ENCODE data around the gene PLAAT3. TPM values are rescaled to one million over a fixed set of nuclear protein-coding genes. Genes with fewer than 3 reads are reported as not detected.

Gene PLAAT3
- polyA plus RNA-seq, 1 of the 3 experiments (the other 2 are of a cell fraction), result 44.0 TPM

DNA sequence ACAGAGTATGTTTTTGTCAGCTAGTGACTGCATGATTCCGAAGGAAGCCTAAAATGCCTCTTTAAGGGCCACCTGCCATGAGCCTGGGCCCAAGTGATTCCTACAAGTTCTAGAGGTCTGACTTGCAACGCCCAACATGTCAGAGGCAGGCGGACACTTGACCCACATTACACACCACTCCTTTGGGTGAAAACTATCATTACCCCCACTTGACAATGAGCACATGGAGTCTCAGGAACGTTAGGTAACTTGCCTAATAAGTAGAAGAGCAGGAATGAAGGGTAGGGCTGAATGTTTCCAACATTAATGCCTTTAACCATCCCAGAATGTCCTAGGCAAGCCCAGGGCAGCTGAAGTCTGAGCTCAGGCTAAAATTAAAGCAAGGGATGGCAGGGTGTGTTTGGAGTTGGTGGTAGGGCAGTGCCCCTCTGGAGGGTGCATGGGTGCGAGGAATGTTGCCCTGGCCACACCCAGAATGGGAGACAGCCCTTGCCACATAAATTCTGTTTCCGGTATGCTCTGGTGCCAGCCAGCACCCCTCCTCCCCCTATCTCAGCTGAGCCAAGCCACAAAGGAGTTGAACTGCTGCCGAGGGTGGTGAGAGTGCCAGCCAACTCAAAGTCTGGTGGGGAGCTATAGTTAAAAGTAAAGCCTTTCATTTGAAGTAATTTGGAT, 53.6 kb downstream of the PLAAT3 start:
- no peak overlapping the region for H3K9ac ChIP-seq
- H3K9me3 ChIP-seq, result no peaks in the 10 kb centered on the region
- no peaks in the 10 kb centered on the region for H3K36me3 ChIP-seq (replicated peaks in 1 of 2; ENCODE audit: control insufficient read depth in 1 of 2, insufficient read depth in 2 of 2, low read length in 1 of 2)
- H3K4me2 ChIP-seq, result 0 out of 2 replicates have a peak overlapping the region, but pooled peaks have one; percentile 19
- H3K27me3 ChIP-seq (ENCODE audit: insufficient read depth), result no peaks in the 10 kb centered on the region
- peaks cover 0 to 5% of the 10 kb centered on the region in 2 experiments; a peak in 1 of 4 replicates for H3K4me1 ChIP-seq (ENCODE audit: control insufficient read depth in 1 of 2, insufficient read depth in 2 of 2, low read depth in 1 of 2, low read length in 1 of 2)
- 53% methylated on average over 6 of the region's 7 CpGs for WGBS (ENCODE audit: low lambda C conversion rate)
- no peak overlapping the region; the same call in 1 of the 2 replicates for H2AFZ ChIP-seq (ENCODE audit: low read depth)
- DNase-seq, result no peak
- H3K79me2 ChIP-seq (ENCODE audit: insufficient read depth), result no peaks in the 10 kb centered on the region
- CTCF ChIA-PET, result no interaction called here
- no peaks in the 10 kb centered on the region for H4K20me1 ChIP-seq (ENCODE audit: insufficient read depth)
- TF ChIP-seq TEAD4 (IDR thresholded peaks at IDR 0.05; ENCODE audit: borderline replicate concordance, insufficient read depth) (no peak), GATA2 (CRISPR knock-in tag; IDR thresholded peaks at IDR 0.05) (no peak), ELF1 (IDR thresholded peaks at IDR 0.05) (no peak), EP300 (IDR thresholded peaks at IDR 0.05; ENCODE audit: borderline replicate concordance in 1 of 2, low read depth in 1 of 2, low read length in 1 of 2) (no peak), NFIC (IDR thresholded peaks at IDR 0.05; ENCODE audit: borderline replicate concordance) (peak; percentile 77), TCF12 (IDR thresholded peaks at IDR 0.05) (peak; percentile 22; the same call in 1 of the 2 replicates), GABPA (IDR thresholded peaks at IDR 0.05; ENCODE audit: low read depth) (no peak), MEF2A (IDR thresholded peaks at IDR 0.05; ENCODE audit: borderline replicate concordance, low read depth) (no peak), MXI1 (IDR thresholded peaks at IDR 0.05; ENCODE audit: low read depth, low read length) (no peak), RAD21 (IDR thresholded peaks at IDR 0.05; ENCODE audit: low read length) (no peak), JUND (IDR thresholded peaks at IDR 0.05) (no peak), FOXJ3 (CRISPR knock-in tag; IDR thresholded peaks at IDR 0.05) (no peak), NRF1 (IDR thresholded peaks at IDR 0.05; ENCODE audit: low read depth, low read length) (no peak)
- TF ChIP-seq, protein P1, sequence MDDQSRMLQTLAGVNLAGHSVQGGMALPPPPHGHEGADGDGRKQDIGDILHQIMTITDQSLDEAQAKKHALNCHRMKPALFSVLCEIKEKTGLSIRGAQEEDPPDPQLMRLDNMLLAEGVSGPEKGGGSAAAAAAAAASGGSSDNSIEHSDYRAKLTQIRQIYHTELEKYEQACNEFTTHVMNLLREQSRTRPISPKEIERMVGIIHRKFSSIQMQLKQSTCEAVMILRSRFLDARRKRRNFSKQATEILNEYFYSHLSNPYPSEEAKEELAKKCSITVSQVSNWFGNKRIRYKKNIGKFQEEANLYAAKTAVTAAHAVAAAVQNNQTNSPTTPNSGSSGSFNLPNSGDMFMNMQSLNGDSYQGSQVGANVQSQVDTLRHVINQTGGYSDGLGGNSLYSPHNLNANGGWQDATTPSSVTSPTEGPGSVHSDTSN (IDR thresholded peaks at IDR 0.05), result 0 out of 2 replicates have a peak, but pooled peaks have one; percentile 5
- TF ChIP-seq, protein P2, sequence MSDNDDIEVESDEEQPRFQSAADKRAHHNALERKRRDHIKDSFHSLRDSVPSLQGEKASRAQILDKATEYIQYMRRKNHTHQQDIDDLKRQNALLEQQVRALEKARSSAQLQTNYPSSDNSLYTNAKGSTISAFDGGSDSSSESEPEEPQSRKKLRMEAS (IDR thresholded peaks at IDR 0.05; ENCODE audit: low read depth), result no peak
- POLR2A ChIA-PET, result no interaction called here
- H3K9me2 ChIP-seq, result no peaks in the 10 kb centered on the region
- H3K27ac ChIP-seq (ENCODE audit: low read depth in 2 of 2, low read length in 1 of 2), result no peak overlapping the region
- H3K4me3 ChIP-seq (ENCODE audit: low read depth in 2 of 2, low read length in 1 of 2), result no peak overlapping the region
- H3F3A ChIP-seq (replicated peaks; ENCODE audit: insufficient read depth), result no peaks in the 10 kb centered on the region

DNA sequence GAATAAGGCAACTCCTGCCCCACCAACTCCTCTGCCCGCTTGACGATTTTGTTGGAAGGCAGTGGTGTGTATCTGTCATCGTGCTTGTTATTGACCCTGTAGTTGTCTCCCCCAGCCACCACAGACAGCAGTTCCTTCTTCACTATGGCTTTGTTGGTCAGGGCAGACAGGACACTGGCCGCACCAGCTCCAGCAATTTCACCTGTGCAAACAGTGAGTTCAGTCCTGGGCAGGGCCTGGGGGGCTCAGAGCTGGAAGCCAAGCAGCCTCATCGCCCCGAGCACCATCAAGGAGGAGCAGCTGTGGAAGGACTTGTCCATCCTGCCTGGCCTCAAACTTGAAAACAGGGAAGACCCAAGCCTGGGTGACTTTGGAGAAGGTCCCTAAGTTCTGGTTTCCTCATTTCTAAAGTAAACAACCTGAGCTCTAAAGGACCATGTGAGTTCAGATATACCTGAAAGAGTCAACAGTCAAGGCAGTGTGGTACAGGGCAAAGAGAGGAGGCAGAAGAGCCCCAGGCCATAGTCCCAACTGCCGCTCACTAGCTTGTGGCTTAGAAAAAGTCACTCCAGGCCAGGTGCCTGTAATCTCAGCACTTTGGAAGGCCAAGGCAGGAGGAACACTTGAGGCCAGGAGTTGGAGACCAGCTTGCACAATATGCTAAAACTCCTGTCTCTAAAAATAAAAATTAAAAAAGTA, 55.6 kb downstream of the PLAAT3 start:
- H3K9me2 ChIP-seq, result no peaks in the 10 kb centered on the region
- WGBS (ENCODE audit: low lambda C conversion rate), result 83% methylated on average over 7 of the region's 7 CpGs
- DNase-seq, result no peak
- H3K36me3 ChIP-seq (replicated peaks in 1 of 2; ENCODE audit: control insufficient read depth in 1 of 2, insufficient read depth in 2 of 2, low read length in 1 of 2), result no peaks in the 10 kb centered on the region
- H3K9me3 ChIP-seq, result no peaks in the 10 kb centered on the region
- no peak overlapping the region for H2AFZ ChIP-seq (ENCODE audit: low read depth)
- no peak overlapping the region for H3K4me2 ChIP-seq
- peaks cover 0 to 5% of the 10 kb centered on the region in 2 experiments; a peak in 1 of 4 replicates for H3K4me1 ChIP-seq (ENCODE audit: control insufficient read depth in 1 of 2, insufficient read depth in 2 of 2, low read depth in 1 of 2, low read length in 1 of 2)
- H3K79me2 ChIP-seq (ENCODE audit: insufficient read depth), result no peaks in the 10 kb centered on the region
- H3F3A ChIP-seq (replicated peaks; ENCODE audit: insufficient read depth), result no peaks in the 10 kb centered on the region
- H3K9ac ChIP-seq, result no peak overlapping the region
- H4K20me1 ChIP-seq (ENCODE audit: insufficient read depth), result no peaks in the 10 kb centered on the region
- no peak overlapping the region for H3K27ac ChIP-seq (ENCODE audit: low read depth in 2 of 2, low read length in 1 of 2)
- TF ChIP-seq, protein P3, sequence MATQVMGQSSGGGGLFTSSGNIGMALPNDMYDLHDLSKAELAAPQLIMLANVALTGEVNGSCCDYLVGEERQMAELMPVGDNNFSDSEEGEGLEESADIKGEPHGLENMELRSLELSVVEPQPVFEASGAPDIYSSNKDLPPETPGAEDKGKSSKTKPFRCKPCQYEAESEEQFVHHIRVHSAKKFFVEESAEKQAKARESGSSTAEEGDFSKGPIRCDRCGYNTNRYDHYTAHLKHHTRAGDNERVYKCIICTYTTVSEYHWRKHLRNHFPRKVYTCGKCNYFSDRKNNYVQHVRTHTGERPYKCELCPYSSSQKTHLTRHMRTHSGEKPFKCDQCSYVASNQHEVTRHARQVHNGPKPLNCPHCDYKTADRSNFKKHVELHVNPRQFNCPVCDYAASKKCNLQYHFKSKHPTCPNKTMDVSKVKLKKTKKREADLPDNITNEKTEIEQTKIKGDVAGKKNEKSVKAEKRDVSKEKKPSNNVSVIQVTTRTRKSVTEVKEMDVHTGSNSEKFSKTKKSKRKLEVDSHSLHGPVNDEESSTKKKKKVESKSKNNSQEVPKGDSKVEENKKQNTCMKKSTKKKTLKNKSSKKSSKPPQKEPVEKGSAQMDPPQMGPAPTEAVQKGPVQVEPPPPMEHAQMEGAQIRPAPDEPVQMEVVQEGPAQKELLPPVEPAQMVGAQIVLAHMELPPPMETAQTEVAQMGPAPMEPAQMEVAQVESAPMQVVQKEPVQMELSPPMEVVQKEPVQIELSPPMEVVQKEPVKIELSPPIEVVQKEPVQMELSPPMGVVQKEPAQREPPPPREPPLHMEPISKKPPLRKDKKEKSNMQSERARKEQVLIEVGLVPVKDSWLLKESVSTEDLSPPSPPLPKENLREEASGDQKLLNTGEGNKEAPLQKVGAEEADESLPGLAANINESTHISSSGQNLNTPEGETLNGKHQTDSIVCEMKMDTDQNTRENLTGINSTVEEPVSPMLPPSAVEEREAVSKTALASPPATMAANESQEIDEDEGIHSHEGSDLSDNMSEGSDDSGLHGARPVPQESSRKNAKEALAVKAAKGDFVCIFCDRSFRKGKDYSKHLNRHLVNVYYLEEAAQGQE (IDR thresholded peaks at IDR 0.05; ENCODE audit: low read depth, low read length), result no peak
- TF ChIP-seq FOXJ3 (CRISPR knock-in tag; IDR thresholded peaks at IDR 0.05), result no peak
- TF ChIP-seq RFX5 (IDR thresholded peaks at IDR 0.05; ENCODE audit: low read length), result no peak
- TF ChIP-seq, protein P4, sequence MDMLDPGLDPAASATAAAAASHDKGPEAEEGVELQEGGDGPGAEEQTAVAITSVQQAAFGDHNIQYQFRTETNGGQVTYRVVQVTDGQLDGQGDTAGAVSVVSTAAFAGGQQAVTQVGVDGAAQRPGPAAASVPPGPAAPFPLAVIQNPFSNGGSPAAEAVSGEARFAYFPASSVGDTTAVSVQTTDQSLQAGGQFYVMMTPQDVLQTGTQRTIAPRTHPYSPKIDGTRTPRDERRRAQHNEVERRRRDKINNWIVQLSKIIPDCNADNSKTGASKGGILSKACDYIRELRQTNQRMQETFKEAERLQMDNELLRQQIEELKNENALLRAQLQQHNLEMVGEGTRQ (IDR thresholded peaks at IDR 0.05; ENCODE audit: borderline replicate concordance, low read depth, low read length), result no peak
- TF ChIP-seq GATA2 (CRISPR knock-in tag; IDR thresholded peaks at IDR 0.05), result no peak
- TF ChIP-seq ELF1 (IDR thresholded peaks at IDR 0.05), result no peak
- TF ChIP-seq, protein P2 (IDR thresholded peaks at IDR 0.05; ENCODE audit: low read depth), result no peak
- ChIA-PET POLR2A (no interaction called here), CTCF (interaction anchor here (1.2 kb wide), 1 partner anchor 79 kb away, joined by 4 read pairs; no protein-coding TSS in a partner anchor)
- no peaks in the 10 kb centered on the region for H3K27me3 ChIP-seq (ENCODE audit: insufficient read depth)
- no peak overlapping the region for H3K4me3 ChIP-seq (ENCODE audit: low read depth in 2 of 2, low read length in 1 of 2)
